HepG2 (cell line): Measurements from ENCODE around the gene ATG5. TPM values are rescaled to one million over a fixed set of nuclear protein-coding genes. Genes with fewer than 3 reads are reported as not detected.

ENCODE experiments used
- ATAC-seq: fragments of 200-7000 bp; cut with Tn5 transposase; 3 replicates; pipeline ENCODE4 v1.9.1; 2020; ENCODE audit warnings: mild to moderate bottlenecking, moderate library complexity
- BruUV-seq: library from RNA; stranded (reverse); fragments of 400-500 nt; replicated peaks from 2 replicates; lab custom pipeline; 2021; lab: Mats Ljungman, UMichigan
- CTCF ChIA-PET: fragments of 300-600 bp; formaldehyde crosslinking; extraction: SDS; loops from one replicate; lab custom pipeline; 2021; ENCODE audit warnings: low total read pairs, inconsistent platforms, low intra/inter-chr PET ratio; lab: Yijun Ruan, JAX
- POLR2A ChIA-PET: fragments of 350-600 bp; sonication (Branson Sonifier 250); formaldehyde crosslinking; loops from one replicate; lab custom pipeline; 2020; ENCODE audit warnings: antibody characterized with exemption, inconsistent platforms; lab: Yijun Ruan, JAX
- DNase-seq: peaks from one replicate; pipeline ENCODE4 v3.0.0-alpha.2; 2015; ENCODE audit warnings: low spot score
- FAIRE-seq: peaks from 3 replicates; lab custom pipeline; 2011; peaks lifted over from hg19 to GRCh38; lab: Jason Lieb, UNC
- H2AFZ ChIP-seq: one replicate; pipeline ENCODE4 v1.6.1; 2011; ENCODE audit warnings: low read length, inconsistent platforms
- H3K27ac ChIP-seq: fragments of 300-600 bp; 3 replicates; pipeline ENCODE4 v1.8.0; 2011; ENCODE audit warnings: mixed run types, mild to moderate bottlenecking, mixed read lengths, low read length, inconsistent platforms; ENCODE audit not compliant: insufficient read depth; ENCODE audit errors: extremely low read length
- H3K27me3 ChIP-seq, 2 experiments: fragments of 200-600 bp in 1 of 2; 2 replicates in 1 of 2; 3 replicates in 1 of 2; pipeline versions ENCODE4 v1.6.0 to v1.8.0; 2011; ENCODE audit warnings: low read length in 2 of 2, mild to moderate bottlenecking in 2 of 2, moderate library complexity in 2 of 2, inconsistent platforms in 1 of 2; ENCODE audit not compliant: insufficient read depth in 2 of 2, control insufficient read depth in 1 of 2
- H3K36me3 ChIP-seq, 2 experiments: fragments of 200-600 bp in 1 of 2; replicated peaks in 1 of 2; 2 replicates in 1 of 2; 3 replicates in 1 of 2; pipeline versions ENCODE4 v1.5.1 to v1.8.0; 2011; ENCODE audit warnings: low read length in 2 of 2, inconsistent platforms in 1 of 2; ENCODE audit not compliant: insufficient read depth in 2 of 2, control insufficient read depth in 1 of 2
- H3K4me1 ChIP-seq: 2 replicates; pipeline ENCODE4 v1.5.1; 2012; ENCODE audit warnings: low read length, inconsistent platforms; ENCODE audit not compliant: insufficient read depth
- H3K4me2 ChIP-seq: 2 replicates; pipeline ENCODE4 v1.6.0; 2011; ENCODE audit warnings: low read depth, low read length, inconsistent platforms
- H3K4me3 ChIP-seq, 3 experiments: fragments of 200-600 bp in 1 of 3; sonication (generic), shearing (Covaris generic) in 1 of 3; replicated peaks in 1 of 3; 2 replicates each; pipeline ENCODE4 v1.5.1; 2011 to 2016; ENCODE audit warnings: low read length in 3 of 3, inconsistent platforms in 2 of 3, low read depth in 2 of 3, mild to moderate bottlenecking in 2 of 3, control low read depth in 1 of 3, mixed read lengths in 1 of 3; ENCODE audit not compliant: insufficient read depth in 1 of 3
- H3K79me2 ChIP-seq: one replicate; pipeline ENCODE4 v1.6.1; 2011; ENCODE audit warnings: low read length, inconsistent platforms; ENCODE audit not compliant: insufficient read depth
- H3K9ac ChIP-seq: 2 replicates; pipeline ENCODE4 v1.6.0; 2011; ENCODE audit warnings: mild to moderate bottlenecking, low read depth, low read length, inconsistent platforms; ENCODE audit not compliant: insufficient read depth
- H3K9me3 ChIP-seq: 2 replicates; pipeline ENCODE4 v1.5.1; 2012; ENCODE audit warnings: mild to moderate bottlenecking, low read length
- H4K20me1 ChIP-seq: 2 replicates; pipeline ENCODE4 v1.6.0; 2011; ENCODE audit warnings: inconsistent platforms, mild to moderate bottlenecking, low read length, moderate library complexity; ENCODE audit not compliant: insufficient read depth
- FIP1L1 ChIP-seq: fragments of 200-400 bp; formaldehyde crosslinking; IDR thresholded peaks from 2 replicates; pipeline ENCODE4 v1.6.1; 2018; ENCODE audit warnings: low read depth, mild to moderate bottlenecking, low read length, moderate library complexity, borderline replicate concordance; ENCODE audit not compliant: insufficient read depth
- HDAC1 ChIP-seq: sonication (generic); formaldehyde crosslinking; IDR thresholded peaks from 2 replicates; pipeline ENCODE4 v1.5.1; 2020; ENCODE audit warnings: mild to moderate bottlenecking, missing genetic modification reagents
- HNRNPL ChIP-seq: fragments of 200-400 bp; formaldehyde crosslinking; IDR thresholded peaks from 2 replicates; pipeline ENCODE4 v1.6.1; 2017; ENCODE audit warnings: mild to moderate bottlenecking, low read depth, low read length
- KDM3A ChIP-seq: IDR thresholded peaks from 2 replicates; pipeline ENCODE4 v1.6.1; 2018; ENCODE audit warnings: low read depth, missing compliant biosample characterization
- NFIB ChIP-seq: sonication (generic); formaldehyde crosslinking; IDR thresholded peaks from 2 replicates; pipeline ENCODE4 v1.9.0; 2021; ENCODE audit warnings: missing genetic modification reagents, mild to moderate bottlenecking, borderline replicate concordance
- RAD51 ChIP-seq: fragments of 450-650 bp; IDR thresholded peaks from 2 replicates; pipeline ENCODE4 v1.6.1; 2016; ENCODE audit warnings: borderline replicate concordance
- RNF2 ChIP-seq: fragments of 450-650 bp; conservative IDR thresholded peaks from 2 replicates; pipeline ENCODE4 v1.6.1; 2016; ENCODE audit warnings: low read depth
- SAFB2 ChIP-seq: sonication (generic); formaldehyde crosslinking; IDR thresholded peaks from 2 replicates; pipeline ENCODE4 v1.5.1; 2020; ENCODE audit warnings: missing genetic modification reagents, low read depth, mild to moderate bottlenecking, borderline replicate concordance
- SOX6 ChIP-seq, 2 experiments: fragments of 450-650 bp in 1 of 2; sonication (generic) in 1 of 2; formaldehyde crosslinking in 1 of 2; IDR thresholded peaks; 2 replicates each; pipeline versions ENCODE4 v1.4.0 to v1.6.1; 2017 to 2020; ENCODE audit warnings: antibody characterized with exemption in 1 of 2, mild to moderate bottlenecking in 1 of 2, missing genetic modification reagents in 1 of 2
- YEATS4 ChIP-seq: sonication (generic); formaldehyde crosslinking; IDR thresholded peaks from 2 replicates; pipeline ENCODE4 v1.4.0; 2020; ENCODE audit warnings: missing genetic modification reagents, borderline replicate concordance
- ZNF574 ChIP-seq: sonication (generic); formaldehyde crosslinking; IDR thresholded peaks from 2 replicates; pipeline ENCODE4 v1.4.0; 2020; ENCODE audit warnings: missing genetic modification reagents
- WGBS: methylation state at CpG from one replicate; pipeline ENCODE4 v1.1.6; 2017; ENCODE audit warnings: low lambda C conversion rate; 5-methylcytosine and 5-hydroxymethylcytosine counted together
- in situ Hi-C: cut with HindIII; loops from 2 replicates; pipeline ENCODE4 v1.10.0; 2017; ENCODE audit warnings: low pct_unique_long_range_greater_than_20kb; ENCODE audit not compliant: extremely low pct_ligation_motif_present
- intact Hi-C: fragments of 100-400 bp; cut with micrococcal nuclease; formaldehyde crosslinking; loops from one replicate; pipeline ENCODE4 v1.10.0; 2022; ENCODE audit not compliant: unreplicated experiment
- polyA plus RNA-seq, 8 experiments: library from polyadenylated mRNA; depleted of rRNA in 3 of 8; stranded (reverse) in 7 of 8; unstranded in 1 of 8; fragments of >200 nt; fragmentation: Illumina TruSeq in 4 of 8; extraction: Trizol in 4 of 8; gene quantifications; 2 replicates each; pipeline versions ENCODE4 v1.2.1 to v1.2.3, GENCODE V29; 2011 to 2016; ENCODE audit warnings: low read depth in 4 of 8, missing spikeins in 1 of 8, mixed read lengths in 1 of 8; ENCODE audit not compliant: insufficient read depth in 1 of 8
- total RNA-seq, 5 experiments: library from RNA; depleted of rRNA; stranded (reverse); fragments of >200 nt; fragmentation: Illumina TruSeq; extraction: Trizol; gene quantifications; 2 replicates each; pipeline ENCODE4 v1.2.3, GENCODE V29; 2016; ENCODE audit warnings: low read depth in 1 of 5
- TF ChIP-seq, protein P1 (sequence below): sonication (generic); formaldehyde crosslinking; IDR thresholded peaks from 2 replicates; pipeline ENCODE4 v1.4.0; 2020; ENCODE audit warnings: mild to moderate bottlenecking, missing genetic modification reagents, borderline replicate concordance
- TF ChIP-seq, protein P2 (sequence below): IDR thresholded peaks from 2 replicates; pipeline ENCODE4 v1.6.1; 2016

ATG5 gene
- total and polyA plus RNA-seq, 2 of the 13 experiments (the other 11 are each of a cell fraction or from before 2014, with no cell fraction given), result 21.3 to 48.0 TPM

DNA sequence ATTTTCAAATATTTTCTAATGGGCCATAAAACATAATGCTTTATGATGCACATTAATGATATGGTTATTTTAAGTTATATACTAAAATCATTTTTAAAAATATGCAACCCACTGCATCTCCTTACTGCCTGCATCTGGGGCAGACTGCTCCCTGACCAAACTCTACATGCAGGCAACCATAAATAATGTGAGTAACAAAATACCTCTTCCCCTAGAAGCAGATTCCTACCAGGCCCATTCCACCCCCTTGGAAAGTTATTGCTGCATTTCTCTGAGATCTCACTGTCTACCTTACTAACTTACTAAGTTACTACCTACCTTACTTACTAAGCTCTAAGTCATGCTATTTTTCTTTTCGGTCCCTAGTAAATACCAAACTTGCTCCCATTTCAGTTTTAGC lies 71.8 kb downstream of the ATG5 start:
- Histone ChIP-seq H3K4me2 (no peak overlapping the region), H3K4me1 (peaks cover 11% of the 10 kb centered on the region), H3K36me3 (no peaks in the 10 kb centered on the region), H3K79me2 (no peaks in the 10 kb centered on the region), H3K9ac (no peak overlapping the region), H3K9me3 (no peaks in the 10 kb centered on the region), H3K4me3 (no peak overlapping the region), H3K27ac (no peak overlapping the region), H2AFZ (no peak overlapping the region), H3K27me3 (no peaks in the 10 kb centered on the region), H4K20me1 (no peaks in the 10 kb centered on the region; the same call in 1 of the 2 replicates)
- WGBS, result 98% methylated on average over 1 of the region's 1 CpG
- intact Hi-C loops, result no loop called here
- BruUV-seq, result no TSS peak
- ATAC-seq, result no peak
- CTCF ChIA-PET, result no interaction called here
- in situ Hi-C loops, result no loop called here
- FAIRE-seq, result no peak
- POLR2A ChIA-PET, result no interaction called here
- DNase-seq, result no peak
- TF ChIP-seq YEATS4 (CRISPR knock-in tag) (no peak), ZNF574 (CRISPR knock-in tag) (no peak), HNRNPL (no peak), FIP1L1 (no peak), SAFB2 (CRISPR knock-in tag) (no peak), RAD51 (no peak), KDM3A (no peak), SOX6 (IDR thresholded peaks at IDR 0.05) (no peak), SOX6 (CRISPR knock-in tag; IDR thresholded peaks at IDR 0.05) (no peak), NFIB (CRISPR knock-in tag) (no peak), RNF2 (no peak), HDAC1 (CRISPR knock-in tag) (no peak)
- TF ChIP-seq, protein P1, sequence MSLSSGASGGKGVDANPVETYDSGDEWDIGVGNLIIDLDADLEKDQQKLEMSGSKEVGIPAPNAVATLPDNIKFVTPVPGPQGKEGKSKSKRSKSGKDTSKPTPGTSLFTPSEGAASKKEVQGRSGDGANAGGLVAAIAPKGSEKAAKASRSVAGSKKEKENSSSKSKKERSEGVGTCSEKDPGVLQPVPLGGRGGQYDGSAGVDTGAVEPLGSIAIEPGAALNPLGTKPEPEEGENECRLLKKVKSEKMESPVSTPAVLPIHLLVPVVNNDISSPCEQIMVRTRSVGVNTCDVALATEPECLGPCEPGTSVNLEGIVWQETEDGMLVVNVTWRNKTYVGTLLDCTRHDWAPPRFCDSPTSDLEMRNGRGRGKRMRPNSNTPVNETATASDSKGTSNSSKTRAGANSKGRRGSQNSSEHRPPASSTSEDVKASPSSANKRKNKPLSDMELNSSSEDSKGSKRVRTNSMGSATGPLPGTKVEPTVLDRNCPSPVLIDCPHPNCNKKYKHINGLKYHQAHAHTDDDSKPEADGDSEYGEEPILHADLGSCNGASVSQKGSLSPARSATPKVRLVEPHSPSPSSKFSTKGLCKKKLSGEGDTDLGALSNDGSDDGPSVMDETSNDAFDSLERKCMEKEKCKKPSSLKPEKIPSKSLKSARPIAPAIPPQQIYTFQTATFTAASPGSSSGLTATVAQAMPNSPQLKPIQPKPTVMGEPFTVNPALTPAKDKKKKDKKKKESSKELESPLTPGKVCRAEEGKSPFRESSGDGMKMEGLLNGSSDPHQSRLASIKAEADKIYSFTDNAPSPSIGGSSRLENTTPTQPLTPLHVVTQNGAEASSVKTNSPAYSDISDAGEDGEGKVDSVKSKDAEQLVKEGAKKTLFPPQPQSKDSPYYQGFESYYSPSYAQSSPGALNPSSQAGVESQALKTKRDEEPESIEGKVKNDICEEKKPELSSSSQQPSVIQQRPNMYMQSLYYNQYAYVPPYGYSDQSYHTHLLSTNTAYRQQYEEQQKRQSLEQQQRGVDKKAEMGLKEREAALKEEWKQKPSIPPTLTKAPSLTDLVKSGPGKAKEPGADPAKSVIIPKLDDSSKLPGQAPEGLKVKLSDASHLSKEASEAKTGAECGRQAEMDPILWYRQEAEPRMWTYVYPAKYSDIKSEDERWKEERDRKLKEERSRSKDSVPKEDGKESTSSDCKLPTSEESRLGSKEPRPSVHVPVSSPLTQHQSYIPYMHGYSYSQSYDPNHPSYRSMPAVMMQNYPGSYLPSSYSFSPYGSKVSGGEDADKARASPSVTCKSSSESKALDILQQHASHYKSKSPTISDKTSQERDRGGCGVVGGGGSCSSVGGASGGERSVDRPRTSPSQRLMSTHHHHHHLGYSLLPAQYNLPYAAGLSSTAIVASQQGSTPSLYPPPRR, result no peak
- TF ChIP-seq, protein P2, sequence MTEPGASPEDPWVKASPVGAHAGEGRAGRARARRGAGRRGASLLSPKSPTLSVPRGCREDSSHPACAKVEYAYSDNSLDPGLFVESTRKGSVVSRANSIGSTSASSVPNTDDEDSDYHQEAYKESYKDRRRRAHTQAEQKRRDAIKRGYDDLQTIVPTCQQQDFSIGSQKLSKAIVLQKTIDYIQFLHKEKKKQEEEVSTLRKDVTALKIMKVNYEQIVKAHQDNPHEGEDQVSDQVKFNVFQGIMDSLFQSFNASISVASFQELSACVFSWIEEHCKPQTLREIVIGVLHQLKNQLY (CRISPR knock-in tag), result no peak
